Left lobe of liver (tissue), 2 donors: ENCODE measurements around the gene PKDREJ. TPM values are rescaled to one million over a fixed set of nuclear protein-coding genes. Genes with fewer than 3 reads are reported as not detected.
"Not testable (repeated sequence)": the region's sequence is repeated elsewhere in the genome, so short reads cannot be mapped to it uniquely, and the experiment has no call there.

Source experiments
- ATAC-seq: fragments of 200-7000 bp; cut with Tn5 transposase; one replicate; pipeline ENCODE4 v1.9.1; 2020; ENCODE audit warnings: mild to moderate bottlenecking, moderate library complexity
- DNase-seq: peaks from one replicate; pipeline ENCODE4 v3.0.0-alpha.2; 2020; ENCODE audit warnings: low spot score
- total RNA-seq: library from RNA; stranded (reverse); gene quantifications from one replicate; pipeline ENCODE4 v1.2.1, GENCODE V29; 2021
- donor health status: DM: no; HTN: no; CAD: no; lungs with moderate emphysema.
- donor health status: DM: no; HTN: yes; CAD: no.

Gene PKDREJ
- total RNA-seq, result 0.05 TPM

GRCh38 chr22:46263216-46263590 lies at the start of gene PKDREJ:
Gene PKDREJ (minus strand): TSS chr22:46263343. CDS start chr22:46263322, 21 bp downstream.
- no peak for ATAC-seq
- no peak for DNase-seq

GRCh38 chr22:46312848-46313247 lies 49.7 kb upstream of the PKDREJ start:
- DNase-seq, ATAC-seq: not testable (repeated sequence)

- DNase-seq, result no peak
Observed at GRCh38 chr22:46312056-46312455, 48.9 kb upstream of the PKDREJ start.

GRCh38 chr22:46309526-46310085 lies 46.5 kb upstream of the PKDREJ start:
- DNase-seq (no peak), ATAC-seq (no peak)

More at GRCh38 chr22:46312056-46312455, 48.9 kb upstream of the PKDREJ start:
- no peak for ATAC-seq

- ATAC-seq, result no peak
- no peak for DNase-seq
Observed at GRCh38 chr22:46308283-46308988, 45.3 kb upstream of the PKDREJ start.

- DNase-seq, result no peak
- no peak for ATAC-seq
Observed at GRCh38 chr22:46303347-46303965, 40.3 kb upstream of the PKDREJ start.

- DNase-seq, result no peak
Observed at GRCh38 chr22:46300491-46300890, 37.3 kb upstream of the PKDREJ start.

GRCh38 chr22:46299101-46299500 lies 36.0 kb upstream of the PKDREJ start:
- no peak for ATAC-seq
- DNase-seq, result no peak

More at GRCh38 chr22:46300491-46300890, 37.3 kb upstream of the PKDREJ start:
- ATAC-seq, result no peak

GRCh38 chr22:46297151-46297812 lies 34.1 kb upstream of the PKDREJ start:
- DNase-seq (no peak), ATAC-seq (no peak)

- peak; percentile 87 for ATAC-seq
- DNase-seq, result peak; percentile 97
Observed at GRCh38 chr22:46296257-46297150, 33.4 kb upstream of the PKDREJ start, which contains the start of gene GTSE1. Gene GTSE1 (plus strand): TSS chr22:46296870. CDS start chr22:46297401, 531 bp downstream.

GRCh38 chr22:46295277-46295971 lies 32.3 kb upstream of the PKDREJ start:
- ATAC-seq (peak; percentile 35), DNase-seq (no peak)

GRCh38 chr22:46294784-46295183 lies 31.6 kb upstream of the PKDREJ start:
- DNase-seq (no peak), ATAC-seq (peak; percentile 9)

- no peak for DNase-seq
- ATAC-seq, result no peak
Observed at GRCh38 chr22:46293577-46294260, 30.6 kb upstream of the PKDREJ start.

- DNase-seq, result no peak
- ATAC-seq, result no peak
Observed at GRCh38 chr22:46292732-46293131, 29.6 kb upstream of the PKDREJ start.

GRCh38 chr22:46292173-46292572 lies 29.0 kb upstream of the PKDREJ start:
- DNase-seq (no peak), ATAC-seq (no peak)

GRCh38 chr22:46290843-46291785 lies 28.0 kb upstream of the PKDREJ start:
- DNase-seq, result no peak
- ATAC-seq, result no peak

GRCh38 chr22:46290121-46290842 lies 27.1 kb upstream of the PKDREJ start:
- no peak for DNase-seq
- no peak for ATAC-seq
